ENCODE measurements around the gene CDH2. TPM values are rescaled to one million over a fixed set of nuclear protein-coding genes. Genes with fewer than 3 reads are reported as not detected.
"Not testable (repeated sequence)": the region's sequence is repeated elsewhere in the genome, so short reads cannot be mapped to it uniquely, and the experiment has no call there.

CDH2 gene
- total and polyA plus RNA-seq, 10 donors: 0.96 to 40.2 (median 24.6) TPM

GRCh38 chr18:27921392-27921791 lies 255.5 kb downstream of the CDH2 start:
- TF ChIP-seq CTCF (IDR thresholded peaks at IDR 0.05 in 8 of 11, conservative IDR thresholded peaks at IDR 0.05 in 3 of 11) (no peak), POLR2A (IDR thresholded peaks at IDR 0.05) (no peak), POLR2AphosphoS5 (IDR thresholded peaks at IDR 0.05) (no peak)
- Histone ChIP-seq H3K27me3 (replicated peaks in 1 of 7) (no peaks in the 10 kb centered on the region), H3K9me3 (peaks cover 0 to 9% (median 0%) of the 10 kb centered on the region in 8 donors), H3K4me3 (no peak overlapping the region), H3K36me3 (no peaks in the 10 kb centered on the region), H3K4me1 (no peaks in the 10 kb centered on the region), H3K27ac (no peak overlapping the region)
- DNase-seq: no peak
- WGBS, 5 donors: 64 to 70% (median 65%) methylated on average over 8 of the region's 8 CpGs
- intact Hi-C loops (cut with DNase I; ENCODE audit: low total_unique reads): no loop called here

DNA sequence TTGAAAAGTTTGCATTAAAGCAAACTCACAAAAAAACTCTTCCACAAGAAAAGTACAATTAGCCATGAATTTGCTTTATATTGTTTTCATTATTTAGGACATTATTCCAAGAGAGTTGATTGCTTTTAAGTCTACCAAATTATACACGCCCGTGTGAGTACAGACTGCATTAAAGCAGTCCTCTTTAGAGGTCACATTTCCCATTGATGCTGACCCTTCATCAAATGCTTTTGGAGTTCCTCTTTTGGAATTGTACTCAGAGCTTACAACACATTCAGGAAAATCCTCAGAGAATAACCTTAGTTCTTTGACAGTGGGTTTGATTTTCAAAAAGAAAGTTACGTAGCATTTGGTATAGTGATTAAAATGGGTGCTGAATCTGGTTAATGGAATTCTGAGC lies 256.1 kb downstream of the CDH2 start:
- Histone ChIP-seq H3K9me3 (peaks cover 0 to 9% (median 0%) of the 10 kb centered on the region in 8 donors), H3K4me1 (no peaks in the 10 kb centered on the region), H3K36me3 (no peaks in the 10 kb centered on the region), H3K27ac (no peak overlapping the region), H3K4me3 (no peak overlapping the region), H3K27me3 (replicated peaks in 1 of 7) (no peaks in the 10 kb centered on the region)
- WGBS, 5 donors: 72 to 92% (median 85%) methylated on average over 3 of the region's 3 CpGs
- TF ChIP-seq POLR2A (IDR thresholded peaks at IDR 0.05) (no peak), CTCF (IDR thresholded peaks at IDR 0.05 in 8 of 11, conservative IDR thresholded peaks at IDR 0.05 in 3 of 11) (no peak), POLR2AphosphoS5 (IDR thresholded peaks at IDR 0.05) (no peak)
- intact Hi-C loops (cut with DNase I; ENCODE audit: low total_unique reads): no loop called here
- no peak for DNase-seq

DNA sequence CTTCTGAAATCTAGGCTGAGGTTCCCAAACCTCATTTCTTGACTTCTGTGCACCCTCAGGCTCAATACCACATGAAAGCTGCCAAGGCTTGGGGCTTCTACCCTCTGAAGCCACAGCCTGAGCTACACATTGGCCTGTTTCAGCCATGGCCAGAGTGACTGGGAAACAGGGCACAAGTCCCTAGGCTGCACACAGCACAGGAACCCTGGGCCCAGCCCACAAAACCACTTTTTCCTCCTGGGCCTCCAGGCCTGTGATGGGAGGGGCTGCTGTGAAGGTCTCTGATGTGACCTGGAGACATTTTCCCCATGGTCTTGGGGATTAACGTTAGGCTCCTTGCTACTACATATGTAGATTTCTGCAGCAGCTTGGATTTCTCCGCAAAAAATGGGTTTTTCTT lies 270.7 kb downstream of the CDH2 start:
- intact Hi-C loops (cut with DNase I; ENCODE audit: low total_unique reads); H3K27ac ChIP-seq; H3K4me3 ChIP-seq; H3K27me3 ChIP-seq (replicated peaks in 1 of 7); H3K4me1 ChIP-seq; DNase-seq; H3K36me3 ChIP-seq: not testable (repeated sequence)
- peaks cover 0 to 68% (median 51%) of the 10 kb centered on the region in 8 donors for H3K9me3 ChIP-seq
- WGBS, 5 donors: 85 to 94% (median 88%) methylated on average over 2 of the region's 2 CpGs

- peaks cover 0 to 46% (median 32%) of the 10 kb centered on the region in 8 donors for H3K9me3 ChIP-seq
- no peak overlapping the region for H3K27ac ChIP-seq
- DNase-seq: no peak
- TF ChIP-seq POLR2AphosphoS5 (IDR thresholded peaks at IDR 0.05) (no peak), CTCF (IDR thresholded peaks at IDR 0.05 in 8 of 11, conservative IDR thresholded peaks at IDR 0.05 in 3 of 11) (no peak), POLR2A (IDR thresholded peaks at IDR 0.05) (no peak)
- 58 to 83% (median 73%) methylated on average over 3 of the region's 3 CpGs for WGBS, 5 donors
- H3K4me1 ChIP-seq: no peaks in the 10 kb centered on the region
- no peaks in the 10 kb centered on the region for H3K27me3 ChIP-seq (replicated peaks in 1 of 7)
- H3K36me3 ChIP-seq: no peaks in the 10 kb centered on the region
- no peak overlapping the region for H3K4me3 ChIP-seq
- intact Hi-C loops (cut with DNase I; ENCODE audit: low total_unique reads): no loop called here
These were observed 273.0 kb downstream of the CDH2 start for GRCh38 chr18:27903906-27904305.
